GM12892 (cell line): Measurements from ENCODE around the gene ITGB4.

Source experiments
- DNase-seq: peaks from one replicate; pipeline ENCODE4 v3.0.0; 2011; ENCODE audit not compliant: insufficient read length
- FAIRE-seq: peaks from 2 replicates; lab custom pipeline; 2011; peaks lifted over from hg19 to GRCh38; lab: Jason Lieb, UNC
- POLR2A ChIP-seq: IDR thresholded peaks from 2 replicates; pipeline ENCODE4 v1.6.1; 2011; ENCODE audit warnings: low read depth, low read length, control low read depth
- POLR2AphosphoS5 ChIP-seq: IDR thresholded peaks from 2 replicates; pipeline ENCODE4 v1.6.1; 2011; ENCODE audit warnings: low read depth, low read length, control low read depth
- TAF1 ChIP-seq: IDR thresholded peaks from 2 replicates; pipeline ENCODE4 v1.6.1; 2011; ENCODE audit warnings: low read depth, mild to moderate bottlenecking, control low read depth, low read length, borderline replicate concordance

Gene ITGB4

DNA sequence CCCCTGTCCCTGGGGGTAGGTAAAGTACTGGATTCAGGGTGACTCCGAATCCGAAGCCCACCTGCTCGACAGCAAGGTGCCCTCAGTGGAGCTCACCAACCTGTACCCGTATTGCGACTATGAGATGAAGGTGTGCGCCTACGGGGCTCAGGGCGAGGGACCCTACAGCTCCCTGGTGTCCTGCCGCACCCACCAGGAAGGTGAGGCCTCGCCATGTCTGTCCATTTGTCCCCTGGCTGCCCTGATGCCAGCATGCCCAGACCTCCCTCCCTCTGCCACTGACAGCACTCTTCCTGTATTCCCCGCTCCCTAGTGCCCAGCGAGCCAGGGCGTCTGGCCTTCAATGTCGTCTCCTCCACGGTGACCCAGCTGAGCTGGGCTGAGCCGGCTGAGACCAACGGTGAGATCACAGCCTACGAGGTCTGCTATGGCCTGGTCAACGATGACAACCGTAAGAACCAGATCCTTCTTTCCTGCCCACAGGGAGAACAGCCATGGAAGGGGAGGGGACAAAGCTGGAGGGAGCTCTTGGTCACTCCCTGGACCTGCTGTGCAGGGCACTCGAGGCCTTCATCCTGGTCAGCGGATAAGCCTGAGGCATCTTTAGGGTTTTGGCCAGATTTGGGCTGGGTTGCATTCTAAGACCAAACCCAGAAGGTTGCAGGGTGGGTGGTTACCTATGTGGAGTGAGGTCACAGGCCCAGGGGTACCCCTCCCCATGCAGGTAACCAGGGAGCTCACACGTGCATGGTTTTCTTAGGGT lies 29.6 kb downstream of the ITGB4 start:
- TF ChIP-seq POLR2A (no peak), POLR2AphosphoS5 (no peak), TAF1 (no peak)
- DNase-seq (no peak), FAIRE-seq (no peak)

DNA sequence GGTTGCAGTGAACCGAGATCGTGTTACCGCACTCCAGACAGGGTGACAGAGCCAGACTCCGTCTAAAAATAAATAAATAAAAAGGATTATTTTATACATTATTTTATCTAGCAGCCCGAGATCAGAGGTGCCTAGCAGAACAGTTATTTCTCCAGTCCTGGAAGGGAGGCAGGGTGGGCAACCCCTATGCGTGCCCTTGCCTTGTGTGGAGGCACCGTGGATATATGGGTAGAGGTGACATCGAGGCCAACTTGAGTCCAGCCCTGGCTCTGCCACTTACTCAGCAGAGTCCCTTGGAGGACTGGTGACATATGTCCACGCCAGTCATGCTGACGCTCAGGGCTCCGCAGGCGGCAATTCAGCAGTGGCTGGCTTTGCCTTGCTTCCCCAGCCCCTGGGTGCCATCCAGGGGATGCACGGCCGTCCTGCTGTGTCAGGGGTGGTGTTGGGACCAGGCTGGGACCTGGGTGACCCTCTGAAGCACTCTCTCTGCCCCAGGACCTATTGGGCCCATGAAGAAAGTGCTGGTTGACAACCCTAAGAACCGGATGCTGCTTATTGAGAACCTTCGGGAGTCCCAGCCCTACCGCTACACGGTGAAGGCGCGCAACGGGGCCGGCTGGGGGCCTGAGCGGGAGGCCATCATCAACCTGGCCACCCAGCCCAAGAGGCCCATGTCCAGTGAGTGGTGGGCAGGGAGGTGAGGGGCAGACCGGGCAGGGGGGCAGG lies 30.6 kb downstream of the ITGB4 start:
- TF ChIP-seq POLR2AphosphoS5 (no peak), POLR2A (no peak), TAF1 (no peak)
- no peak for DNase-seq
- FAIRE-seq: no peak

DNA sequence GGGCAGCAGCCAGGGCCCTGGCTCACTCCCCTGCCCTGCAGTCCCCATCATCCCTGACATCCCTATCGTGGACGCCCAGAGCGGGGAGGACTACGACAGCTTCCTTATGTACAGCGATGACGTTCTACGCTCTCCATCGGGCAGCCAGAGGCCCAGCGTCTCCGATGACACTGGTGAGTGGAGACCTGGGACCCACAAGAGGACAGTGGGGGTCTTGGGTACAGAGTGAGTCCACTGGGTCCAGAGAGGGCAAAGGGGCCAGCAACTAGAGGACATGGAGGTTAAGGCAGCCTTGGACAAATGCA lies 31.1 kb downstream of the ITGB4 start:
- TF ChIP-seq POLR2AphosphoS5 (no peak), TAF1 (no peak), POLR2A (no peak)
- DNase-seq (no peak), FAIRE-seq (no peak)

DNA sequence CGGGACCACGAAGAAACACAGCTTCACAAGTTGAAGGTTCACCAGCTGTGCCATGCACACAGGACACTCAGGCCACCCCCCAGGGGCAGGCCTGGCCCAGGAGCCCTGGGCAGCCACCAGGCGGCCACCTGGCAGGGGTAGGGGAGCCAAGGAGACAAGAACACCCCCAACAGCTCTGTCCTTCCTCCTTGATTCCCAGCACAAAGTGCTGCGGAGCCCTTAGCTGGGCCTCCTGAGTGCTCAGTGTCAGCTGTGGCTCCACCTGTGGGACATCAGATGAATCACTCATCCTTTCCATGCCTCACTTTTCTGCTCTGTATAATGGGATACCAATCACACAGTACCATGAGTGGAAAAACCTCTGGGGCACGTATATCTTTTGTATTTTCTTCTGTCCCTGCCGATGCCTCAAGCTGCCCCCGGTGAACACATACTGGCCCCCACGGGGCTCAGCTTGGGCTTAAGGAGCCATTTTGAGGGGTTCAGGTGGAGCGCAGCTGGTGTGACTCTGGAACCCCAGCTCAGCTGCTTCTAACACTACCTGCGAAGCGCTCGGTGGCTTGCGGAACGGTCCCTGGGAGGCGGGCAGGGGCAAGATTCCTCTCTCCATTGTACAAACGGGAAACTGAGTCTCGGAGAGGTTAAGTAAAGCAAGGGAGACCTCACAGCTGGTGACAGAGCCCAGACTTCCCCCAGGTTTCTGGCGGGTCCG lies 31.7 kb downstream of the ITGB4 start:
- TF ChIP-seq TAF1 (no peak), POLR2AphosphoS5 (no peak), POLR2A (no peak)
- FAIRE-seq (peak; percentile 85), DNase-seq (no peak)

DNA sequence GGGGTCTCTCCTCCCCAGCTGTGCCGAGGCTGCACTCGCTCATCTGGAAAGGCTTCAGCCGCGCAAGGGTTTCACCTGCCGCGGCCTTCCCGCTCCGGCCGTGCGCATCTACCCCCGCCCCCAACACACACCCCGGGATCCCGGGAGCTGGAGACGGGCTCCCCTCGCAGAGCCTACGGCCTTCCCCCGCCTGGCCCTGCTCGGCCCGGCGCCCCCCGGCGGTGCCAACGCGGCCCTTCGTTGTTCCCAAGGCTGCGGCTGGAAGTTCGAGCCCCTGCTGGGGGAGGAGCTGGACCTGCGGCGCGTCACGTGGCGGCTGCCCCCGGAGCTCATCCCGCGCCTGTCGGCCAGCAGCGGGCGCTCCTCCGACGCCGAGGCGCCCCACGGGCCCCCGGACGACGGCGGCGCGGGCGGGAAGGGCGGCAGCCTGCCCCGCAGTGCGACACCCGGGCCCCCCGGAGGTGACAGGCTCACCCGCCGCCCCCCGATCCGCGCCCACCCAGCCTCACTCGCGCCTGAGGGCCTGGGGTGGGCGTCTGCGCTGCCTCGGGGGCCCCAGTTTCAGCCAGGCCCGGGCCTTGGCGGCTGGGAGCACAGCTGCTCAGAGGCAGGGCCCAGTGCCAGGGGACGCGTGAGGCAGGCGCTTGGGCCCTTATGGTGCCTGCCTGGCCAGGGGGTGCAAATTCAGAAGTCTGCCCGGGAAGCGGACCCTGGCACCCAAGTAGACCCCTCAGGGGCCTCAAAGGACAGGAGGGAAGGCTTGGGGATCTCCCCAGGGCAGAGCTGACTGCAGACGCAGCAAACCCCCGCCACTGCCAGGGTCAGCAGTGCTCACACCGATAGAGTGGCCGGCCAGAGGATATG lies 32.5 kb downstream of the ITGB4 start:
- DNase-seq: peak; percentile 89
- TF ChIP-seq TAF1: no peak
- FAIRE-seq: peak; percentile 53

DNA sequence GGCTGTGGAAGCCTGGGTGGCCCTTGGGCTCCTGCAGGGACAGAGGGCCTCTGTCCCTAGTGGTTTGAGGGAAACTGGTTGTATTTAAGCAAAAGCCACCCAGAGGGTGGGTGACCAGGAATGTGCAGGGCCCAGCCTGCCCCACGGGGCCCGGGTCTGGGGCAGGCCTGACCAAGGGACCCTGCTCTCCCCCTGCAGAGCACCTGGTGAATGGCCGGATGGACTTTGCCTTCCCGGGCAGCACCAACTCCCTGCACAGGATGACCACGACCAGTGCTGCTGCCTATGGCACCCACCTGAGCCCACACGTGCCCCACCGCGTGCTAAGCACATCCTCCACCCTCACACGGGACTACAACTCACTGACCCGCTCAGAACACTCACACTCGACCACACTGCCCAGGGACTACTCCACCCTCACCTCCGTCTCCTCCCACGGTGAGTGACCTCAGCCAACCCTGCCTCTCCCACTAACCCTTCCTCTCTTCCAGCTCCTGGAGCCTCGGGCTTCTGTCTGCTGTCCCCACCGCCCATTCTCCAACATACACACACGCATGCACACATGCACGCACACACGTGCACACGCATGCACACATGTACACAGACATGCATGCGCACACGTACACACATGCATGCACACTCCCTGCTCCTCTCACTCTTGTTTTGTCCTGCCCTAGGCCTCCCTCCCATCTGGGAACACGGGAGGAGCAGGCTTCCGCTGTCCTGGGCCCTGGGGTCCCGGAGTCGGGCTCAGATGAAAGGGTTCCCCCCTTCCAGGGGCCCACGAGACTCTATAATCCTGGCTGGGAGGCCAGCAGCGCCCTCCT lies 33.3 kb downstream of the ITGB4 start:
- DNase-seq: no peak
- FAIRE-seq: no peak
- no peak for TF ChIP-seq POLR2A
- TF ChIP-seq TAF1: no peak
- TF ChIP-seq POLR2AphosphoS5: no peak

DNA sequence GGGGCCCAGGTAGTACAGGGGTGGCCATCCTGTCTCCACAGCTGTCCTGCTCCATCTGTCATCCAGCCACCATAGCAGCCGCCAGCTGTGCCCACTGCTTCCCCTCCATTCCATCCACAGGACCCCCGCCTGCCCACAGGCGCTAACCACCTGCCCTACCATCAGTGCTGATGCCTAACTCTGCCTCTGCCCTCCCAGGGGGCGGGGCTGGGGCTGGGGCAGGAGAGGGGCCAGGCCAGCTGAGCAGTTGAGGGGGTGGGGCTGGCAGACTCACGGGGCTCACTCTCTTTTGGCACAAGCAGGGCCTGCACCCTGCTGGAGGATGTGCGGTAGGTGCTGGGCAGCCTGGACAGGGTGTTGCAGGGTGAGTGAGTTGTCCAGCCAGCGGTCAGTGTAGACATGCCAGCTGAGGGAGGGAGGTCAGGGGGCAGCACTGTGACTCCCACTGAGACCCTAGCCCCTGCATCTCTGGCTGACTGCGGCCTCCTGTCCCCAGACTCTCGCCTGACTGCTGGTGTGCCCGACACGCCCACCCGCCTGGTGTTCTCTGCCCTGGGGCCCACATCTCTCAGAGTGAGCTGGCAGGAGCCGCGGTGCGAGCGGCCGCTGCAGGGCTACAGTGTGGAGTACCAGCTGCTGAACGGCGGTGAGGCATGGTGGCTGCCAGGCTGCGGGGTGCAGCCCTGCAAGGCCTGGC lies 34.1 kb downstream of the ITGB4 start:
- no peak for DNase-seq
- no peak for FAIRE-seq
- no peak for TF ChIP-seq POLR2A
- no peak for TF ChIP-seq POLR2AphosphoS5
- TF ChIP-seq TAF1: no peak

DNA sequence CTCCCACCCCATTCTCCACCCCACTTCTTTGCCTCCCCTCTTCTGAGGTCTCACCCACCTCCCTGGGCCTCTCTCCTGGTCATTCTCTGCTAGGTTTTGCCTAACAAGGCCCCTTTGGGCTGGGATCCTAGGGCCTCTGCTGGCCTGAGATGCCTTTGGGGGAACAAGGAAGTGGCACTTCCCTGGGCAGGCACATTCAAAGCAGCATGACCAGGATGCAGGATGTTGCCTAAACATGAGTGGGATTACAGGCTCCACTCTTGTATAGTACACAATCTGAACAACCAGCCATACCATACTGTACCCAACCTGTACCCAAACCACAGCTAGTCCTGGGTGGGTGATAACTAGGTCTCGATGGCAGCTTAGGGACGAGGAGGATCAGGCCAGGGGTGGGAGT lies 34.7 kb downstream of the ITGB4 start:
- no peak for TF ChIP-seq POLR2AphosphoS5
- no peak for TF ChIP-seq TAF1
- TF ChIP-seq POLR2A: no peak
- FAIRE-seq (no peak), DNase-seq (no peak)

DNA sequence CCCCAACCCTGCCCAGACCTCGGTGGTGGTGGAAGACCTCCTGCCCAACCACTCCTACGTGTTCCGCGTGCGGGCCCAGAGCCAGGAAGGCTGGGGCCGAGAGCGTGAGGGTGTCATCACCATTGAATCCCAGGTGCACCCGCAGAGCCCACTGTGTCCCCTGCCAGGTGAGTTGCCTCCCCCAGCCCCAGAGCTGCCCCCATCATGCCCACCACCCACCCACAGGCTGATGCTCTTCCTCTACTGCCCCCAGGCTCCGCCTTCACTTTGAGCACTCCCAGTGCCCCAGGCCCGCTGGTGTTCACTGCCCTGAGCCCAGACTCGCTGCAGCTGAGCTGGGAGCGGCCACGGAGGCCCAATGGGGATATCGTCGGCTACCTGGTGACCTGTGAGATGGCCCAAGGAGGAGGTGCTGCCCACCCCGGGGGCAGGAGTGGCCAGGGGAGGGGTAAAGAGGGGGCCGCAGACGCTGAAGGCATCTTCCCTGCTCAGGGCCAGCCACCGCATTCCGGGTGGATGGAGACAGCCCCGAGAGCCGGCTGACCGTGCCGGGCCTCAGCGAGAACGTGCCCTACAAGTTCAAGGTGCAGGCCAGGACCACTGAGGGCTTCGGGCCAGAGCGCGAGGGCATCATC lies 35.3 kb downstream of the ITGB4 start:
- FAIRE-seq (no peak), DNase-seq (no peak)
- no peak for TF ChIP-seq POLR2A
- no peak for TF ChIP-seq POLR2AphosphoS5

DNA sequence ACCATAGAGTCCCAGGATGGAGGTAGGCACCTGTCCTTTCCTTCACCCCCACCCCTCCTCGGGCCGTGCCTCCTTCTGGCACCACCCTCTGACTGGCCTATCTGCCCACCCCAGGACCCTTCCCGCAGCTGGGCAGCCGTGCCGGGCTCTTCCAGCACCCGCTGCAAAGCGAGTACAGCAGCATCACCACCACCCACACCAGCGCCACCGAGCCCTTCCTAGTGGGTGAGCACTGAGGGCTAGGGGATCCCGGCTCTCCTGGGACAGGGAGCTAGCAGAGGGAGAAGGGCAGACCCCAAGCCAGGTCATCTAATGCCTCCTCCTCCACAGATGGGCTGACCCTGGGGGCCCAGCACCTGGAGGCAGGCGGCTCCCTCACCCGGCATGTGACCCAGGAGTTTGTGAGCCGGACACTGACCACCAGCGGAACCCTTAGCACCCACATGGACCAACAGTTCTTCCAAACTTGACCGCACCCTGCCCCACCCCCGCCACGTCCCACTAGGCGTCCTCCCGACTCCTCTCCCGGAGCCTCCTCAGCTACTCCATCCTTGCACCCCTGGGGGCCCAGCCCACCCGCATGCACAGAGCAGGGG lies 35.9 kb downstream of the ITGB4 start:
- FAIRE-seq (no peak), DNase-seq (no peak)
- TF ChIP-seq POLR2A (no peak), TAF1 (no peak), POLR2AphosphoS5 (no peak)
